Measurements from ENCODE around the gene RTN4R. TPM values are rescaled to one million over a fixed set of nuclear protein-coding genes. Genes with fewer than 3 reads are reported as not detected.
"Not testable (repeated sequence)": the region's sequence is repeated elsewhere in the genome, so short reads cannot be mapped to it uniquely, and the experiment has no call there.

RTN4R gene
- polyA plus RNA-seq, result 1 to 10 TPM; 1.9 to 2.5 TPM

- H3K27ac ChIP-seq (ENCODE audit: low read depth in 2 of 2, low read length in 1 of 2), result peak within 1 kb of the TSS; percentile 45 to 54
- peaks cover 0 to 6% of the 10 kb centered on the region in 2 donors for H3K4me1 ChIP-seq (ENCODE audit: control insufficient read depth in 2 of 2, insufficient read depth in 2 of 2, low read length in 1 of 2)
- no peaks in the 10 kb centered on the region for H3K36me3 ChIP-seq (ENCODE audit: control insufficient read depth in 2 of 2, insufficient read depth in 2 of 2, low read length in 1 of 2)
- 17 to 24% methylated on average over 39 to 58 of the region's 58 CpGs for WGBS, 2 donors
- peaks cover 0 to 4% of the 10 kb centered on the region in 2 donors for H3K27me3 ChIP-seq (ENCODE audit: control insufficient read depth in 1 of 2, insufficient read depth in 2 of 2, low read length in 2 of 2)
- peak within 1 kb of the TSS; percentile 52 to 58 for H3K4me3 ChIP-seq (ENCODE audit: low read depth in 1 of 2, low read length in 2 of 2)
- H3K9me3 ChIP-seq (ENCODE audit: control insufficient read depth in 2 of 2, insufficient read depth in 1 of 2, low read depth in 1 of 2, low read length in 1 of 2), result no peaks in the 10 kb centered on the region
Measured at GRCh38 chr22:20268279-20269012, at the start of gene RTN4R. Gene RTN4R (minus strand): TSS chr22:20268318. CDS start chr22:20268092, 226 bp downstream.

GRCh38 chr22:20317402-20318042 is 49.4 kb upstream of the RTN4R start:
- H3K4me1 ChIP-seq (ENCODE audit: control insufficient read depth in 2 of 2, insufficient read depth in 2 of 2, low read length in 1 of 2), result peaks cover 6 to 12% of the 10 kb centered on the region in 2 donors
- H3K36me3 ChIP-seq (ENCODE audit: control insufficient read depth in 2 of 2, insufficient read depth in 2 of 2, low read length in 1 of 2); H3K4me3 ChIP-seq (ENCODE audit: low read depth in 1 of 2, low read length in 2 of 2); H3K9me3 ChIP-seq (ENCODE audit: control insufficient read depth in 2 of 2, insufficient read depth in 1 of 2, low read depth in 1 of 2, low read length in 1 of 2); H3K27me3 ChIP-seq (ENCODE audit: control insufficient read depth in 1 of 2, insufficient read depth in 2 of 2, low read length in 2 of 2); H3K27ac ChIP-seq (ENCODE audit: low read depth in 2 of 2, low read length in 1 of 2): not testable (repeated sequence)
- WGBS, 2 donors, result 55% methylated on average over 8 of the region's 8 CpGs

- Histone ChIP-seq H3K4me1 (ENCODE audit: control insufficient read depth in 2 of 2, insufficient read depth in 2 of 2, low read length in 1 of 2) (peaks cover 6 to 10% of the 10 kb centered on the region in 2 donors), H3K4me3 (ENCODE audit: low read depth in 1 of 2, low read length in 2 of 2) (no peak overlapping the region), H3K27me3 (ENCODE audit: control insufficient read depth in 1 of 2, insufficient read depth in 2 of 2, low read length in 2 of 2) (no peaks in the 10 kb centered on the region), H3K9me3 (ENCODE audit: control insufficient read depth in 2 of 2, insufficient read depth in 1 of 2, low read depth in 1 of 2, low read length in 1 of 2) (no peaks in the 10 kb centered on the region), H3K36me3 (ENCODE audit: control insufficient read depth in 2 of 2, insufficient read depth in 2 of 2, low read length in 1 of 2) (peaks cover 0 to 2% of the 10 kb centered on the region in 2 donors), H3K27ac (ENCODE audit: low read depth in 2 of 2, low read length in 1 of 2) (no peak overlapping the region)
- WGBS, 2 donors, result 92% methylated on average over 8 of the region's 8 CpGs
Measured at GRCh38 chr22:20316844-20317401, 48.8 kb upstream of the RTN4R start.

- Histone ChIP-seq H3K9me3 (ENCODE audit: control insufficient read depth in 2 of 2, insufficient read depth in 1 of 2, low read depth in 1 of 2, low read length in 1 of 2) (no peaks in the 10 kb centered on the region), H3K4me1 (ENCODE audit: control insufficient read depth in 2 of 2, insufficient read depth in 2 of 2, low read length in 1 of 2) (peaks cover 6 to 10% of the 10 kb centered on the region in 2 donors), H3K27me3 (ENCODE audit: control insufficient read depth in 1 of 2, insufficient read depth in 2 of 2, low read length in 2 of 2) (no peaks in the 10 kb centered on the region), H3K4me3 (ENCODE audit: low read depth in 1 of 2, low read length in 2 of 2) (no peak overlapping the region), H3K36me3 (ENCODE audit: control insufficient read depth in 2 of 2, insufficient read depth in 2 of 2, low read length in 1 of 2) (peaks cover 0 to 2% of the 10 kb centered on the region in 2 donors), H3K27ac (ENCODE audit: low read depth in 2 of 2, low read length in 1 of 2) (no peak overlapping the region)
- WGBS, 2 donors, result 88 to 92% methylated on average over 5 to 12 of the region's 12 CpGs
Measured at GRCh38 chr22:20316217-20316843, 48.2 kb upstream of the RTN4R start.

- Histone ChIP-seq H3K9me3 (ENCODE audit: control insufficient read depth in 2 of 2, insufficient read depth in 1 of 2, low read depth in 1 of 2, low read length in 1 of 2) (no peaks in the 10 kb centered on the region), H3K27me3 (ENCODE audit: control insufficient read depth in 1 of 2, insufficient read depth in 2 of 2, low read length in 2 of 2) (no peaks in the 10 kb centered on the region), H3K36me3 (ENCODE audit: control insufficient read depth in 2 of 2, insufficient read depth in 2 of 2, low read length in 1 of 2) (peaks cover 0 to 2% of the 10 kb centered on the region in 2 donors), H3K27ac (ENCODE audit: low read depth in 2 of 2, low read length in 1 of 2) (no peak overlapping the region), H3K4me1 (ENCODE audit: control insufficient read depth in 2 of 2, insufficient read depth in 2 of 2, low read length in 1 of 2) (peaks cover 6 to 7% of the 10 kb centered on the region in 2 donors), H3K4me3 (ENCODE audit: low read depth in 1 of 2, low read length in 2 of 2) (no peak overlapping the region)
- 83 to 87% methylated on average over 24 to 25 of the region's 25 CpGs for WGBS, 2 donors
Measured at GRCh38 chr22:20315337-20316216, 47.5 kb upstream of the RTN4R start.

GRCh38 chr22:20314741-20315336 is 46.7 kb upstream of the RTN4R start:
- H3K27ac ChIP-seq (ENCODE audit: low read depth in 2 of 2, low read length in 1 of 2); H3K4me1 ChIP-seq (ENCODE audit: control insufficient read depth in 2 of 2, insufficient read depth in 2 of 2, low read length in 1 of 2); H3K36me3 ChIP-seq (ENCODE audit: control insufficient read depth in 2 of 2, insufficient read depth in 2 of 2, low read length in 1 of 2); H3K9me3 ChIP-seq (ENCODE audit: control insufficient read depth in 2 of 2, insufficient read depth in 1 of 2, low read depth in 1 of 2, low read length in 1 of 2); H3K27me3 ChIP-seq (ENCODE audit: control insufficient read depth in 1 of 2, insufficient read depth in 2 of 2, low read length in 2 of 2); H3K4me3 ChIP-seq (ENCODE audit: low read depth in 1 of 2, low read length in 2 of 2): not testable (repeated sequence)
- 91% methylated on average over 12 of the region's 12 CpGs for WGBS, 2 donors

- not testable (repeated sequence) for H3K36me3 ChIP-seq (ENCODE audit: control insufficient read depth in 2 of 2, insufficient read depth in 2 of 2, low read length in 1 of 2); H3K4me3 ChIP-seq (ENCODE audit: low read depth in 1 of 2, low read length in 2 of 2); H3K4me1 ChIP-seq (ENCODE audit: control insufficient read depth in 2 of 2, insufficient read depth in 2 of 2, low read length in 1 of 2); H3K27me3 ChIP-seq (ENCODE audit: control insufficient read depth in 1 of 2, insufficient read depth in 2 of 2, low read length in 2 of 2); H3K9me3 ChIP-seq (ENCODE audit: control insufficient read depth in 2 of 2, insufficient read depth in 1 of 2, low read depth in 1 of 2, low read length in 1 of 2); H3K27ac ChIP-seq (ENCODE audit: low read depth in 2 of 2, low read length in 1 of 2)
- 86 to 92% methylated on average over 3 to 5 of the region's 5 CpGs for WGBS, 2 donors
Measured at GRCh38 chr22:20314206-20314605, 46.1 kb upstream of the RTN4R start.

- not testable (repeated sequence) for H3K27ac ChIP-seq (ENCODE audit: low read depth in 2 of 2, low read length in 1 of 2); H3K9me3 ChIP-seq (ENCODE audit: control insufficient read depth in 2 of 2, insufficient read depth in 1 of 2, low read depth in 1 of 2, low read length in 1 of 2); H3K27me3 ChIP-seq (ENCODE audit: control insufficient read depth in 1 of 2, insufficient read depth in 2 of 2, low read length in 2 of 2); H3K4me3 ChIP-seq (ENCODE audit: low read depth in 1 of 2, low read length in 2 of 2); H3K36me3 ChIP-seq (ENCODE audit: control insufficient read depth in 2 of 2, insufficient read depth in 2 of 2, low read length in 1 of 2)
- WGBS, 2 donors, result 85 to 87% methylated on average over 8 to 11 of the region's 11 CpGs
- peaks cover 6 to 11% of the 10 kb centered on the region in 2 donors for H3K4me1 ChIP-seq (ENCODE audit: control insufficient read depth in 2 of 2, insufficient read depth in 2 of 2, low read length in 1 of 2)
Measured at GRCh38 chr22:20313306-20314077, 45.4 kb upstream of the RTN4R start.

Measured in esophagus (tissue), 2 donors.